Tibial nerve (tissue), 3 donors: ENCODE results near the gene PFN1.

Source experiments
- CTCF ChIP-seq, 5 experiments: fragments of 200-600 bp in 3 of 5; fragments of 450-650 bp in 2 of 5; sonication (generic) in 3 of 5; IDR thresholded peaks; one replicate each; pipeline ENCODE4 v1.5.1; 2016 to 2019; ENCODE audit warnings: antibody characterized with exemption in 5 of 5, mild to moderate bottlenecking in 3 of 5, moderate library complexity in 2 of 5
- POLR2A ChIP-seq, 2 donors: fragments of 450-650 bp; IDR thresholded peaks; one replicate each; pipeline ENCODE4 v1.6.1; 2017; ENCODE audit warnings: antibody characterized with exemption in 2 of 2, mild to moderate bottlenecking in 2 of 2, moderate library complexity in 2 of 2

- TF ChIP-seq CTCF (IDR thresholded peaks at IDR 0.05) (no peak), POLR2A (IDR thresholded peaks at IDR 0.05) (no peak)
Measured at GRCh38 chr17:4960279-4960922, 12.1 kb upstream of the PFN1 start.
